Osteoblast (primary cell): ENCODE data around the gene AP1G2. TPM values are rescaled to one million over a fixed set of nuclear protein-coding genes. Genes with fewer than 3 reads are reported as not detected.

ENCODE experiments used
- DNase-seq: peaks from one replicate; pipeline ENCODE4 v3.0.0; 2011; ENCODE audit warnings: low spot score, mixed read lengths; ENCODE audit not compliant: insufficient read length; ENCODE audit errors: missing footprints
- H2AFZ ChIP-seq: 2 replicates; pipeline ENCODE4 v1.6.0; 2011; ENCODE audit warnings: mild to moderate bottlenecking, low read length
- H3K27ac ChIP-seq: 2 replicates; pipeline ENCODE4 v1.5.1; 2011; ENCODE audit warnings: mild to moderate bottlenecking, low read depth, low read length, moderate library complexity
- H3K27me3 ChIP-seq: 2 replicates; pipeline ENCODE4 v1.6.0; 2012; ENCODE audit warnings: mild to moderate bottlenecking, control low read depth, inconsistent platforms, low read length, moderate library complexity; ENCODE audit not compliant: insufficient read depth
- H3K36me3 ChIP-seq: 2 replicates; pipeline ENCODE4 v1.5.1; 2011; ENCODE audit warnings: mild to moderate bottlenecking, low read length, control low read depth, moderate library complexity; ENCODE audit not compliant: insufficient read depth
- H3K4me1 ChIP-seq: 2 replicates; pipeline ENCODE4 v1.5.1; 2011; ENCODE audit warnings: mild to moderate bottlenecking, low read length, control low read depth, moderate library complexity; ENCODE audit not compliant: insufficient read depth
- H3K4me2 ChIP-seq: 2 replicates; pipeline ENCODE4 v1.6.0; 2011; ENCODE audit warnings: mild to moderate bottlenecking, low read length; ENCODE audit not compliant: insufficient read depth
- H3K4me3 ChIP-seq: fragments of 200-600 bp; sonication (generic); 3 replicates; pipeline ENCODE4 v1.5.1; 2012; ENCODE audit warnings: mild to moderate bottlenecking, low read length, inconsistent platforms; ENCODE audit not compliant: insufficient read depth
- H3K79me2 ChIP-seq: 2 replicates; pipeline ENCODE4 v1.6.0; 2012; ENCODE audit warnings: mild to moderate bottlenecking, low read length, control low read depth, inconsistent platforms; ENCODE audit not compliant: insufficient read depth
- H3K9me3 ChIP-seq: 2 replicates; pipeline ENCODE4 v1.5.1; 2011; ENCODE audit warnings: low read depth, low read length, control low read depth
- H4K20me1 ChIP-seq: 2 replicates; pipeline ENCODE4 v1.6.0; 2012; ENCODE audit warnings: mild to moderate bottlenecking, low read length, control low read depth; ENCODE audit not compliant: insufficient read depth
- total RNA-seq: library from RNA; depleted of rRNA; stranded (reverse); fragments of >200 nt; gene quantifications from 2 replicates; pipeline ENCODE4 v1.2.3, GENCODE V29; 2012
- TF ChIP-seq, protein P1 (sequence below): IDR thresholded peaks from 2 replicates; pipeline ENCODE4 v1.5.1; 2011; ENCODE audit warnings: mild to moderate bottlenecking, low read depth, low read length, moderate library complexity; ENCODE audit errors: extremely low read depth

Gene AP1G2
- total RNA-seq, 1 donor: 10.9 TPM

DNA sequence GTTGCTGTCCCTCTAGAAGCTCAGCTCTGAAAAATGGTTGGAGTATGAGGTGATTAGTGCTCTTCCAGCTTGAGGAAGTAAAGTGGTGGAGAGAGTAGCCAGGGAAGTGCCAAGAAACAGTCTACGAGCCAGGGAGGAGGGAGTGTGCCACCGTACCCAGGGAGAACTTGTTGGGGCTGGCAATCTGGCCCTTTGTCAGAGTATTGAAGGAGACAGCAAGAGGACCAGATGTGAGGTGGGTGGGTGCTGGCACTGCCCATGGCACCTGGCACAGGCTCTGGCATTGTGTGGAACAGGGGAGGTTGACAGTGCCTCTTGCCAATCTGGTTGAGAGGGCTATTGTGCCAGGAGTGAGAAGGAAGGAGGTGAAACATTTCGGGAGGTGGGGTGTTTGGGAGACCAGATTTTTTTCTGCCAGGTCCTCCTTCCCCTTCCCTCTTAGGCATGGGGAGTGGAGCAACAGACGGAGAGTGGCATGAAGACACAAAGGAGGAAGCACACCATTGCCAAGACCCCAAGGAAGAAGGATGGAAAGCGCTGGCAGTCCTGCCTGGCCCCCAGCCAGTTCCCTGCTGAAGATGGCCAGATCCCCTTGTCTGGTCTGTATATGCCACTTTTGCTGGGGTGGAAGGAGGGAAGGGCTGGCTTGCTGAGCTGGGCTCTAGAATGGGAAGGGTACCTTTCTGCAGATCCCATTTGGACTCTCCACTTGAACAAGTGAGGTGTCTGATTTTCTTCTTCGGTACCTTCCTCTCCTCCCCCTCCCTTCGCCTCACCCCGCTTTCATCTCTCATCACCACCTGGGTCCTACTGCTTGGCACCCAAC, 53.6 kb downstream of the AP1G2 start:
- H3K79me2 ChIP-seq: no peaks in the 10 kb centered on the region
- no peak overlapping the region for H3K4me3 ChIP-seq
- no peaks in the 10 kb centered on the region for H3K27me3 ChIP-seq
- H2AFZ ChIP-seq: no peak overlapping the region
- DNase-seq: peak; percentile 22
- H3K4me2 ChIP-seq: no peak overlapping the region
- H3K27ac ChIP-seq: no peak overlapping the region
- H3K9me3 ChIP-seq: no peaks in the 10 kb centered on the region
- H4K20me1 ChIP-seq: no peaks in the 10 kb centered on the region
- no peaks in the 10 kb centered on the region for H3K4me1 ChIP-seq
- H3K36me3 ChIP-seq: no peaks in the 10 kb centered on the region
- TF ChIP-seq, protein P1, sequence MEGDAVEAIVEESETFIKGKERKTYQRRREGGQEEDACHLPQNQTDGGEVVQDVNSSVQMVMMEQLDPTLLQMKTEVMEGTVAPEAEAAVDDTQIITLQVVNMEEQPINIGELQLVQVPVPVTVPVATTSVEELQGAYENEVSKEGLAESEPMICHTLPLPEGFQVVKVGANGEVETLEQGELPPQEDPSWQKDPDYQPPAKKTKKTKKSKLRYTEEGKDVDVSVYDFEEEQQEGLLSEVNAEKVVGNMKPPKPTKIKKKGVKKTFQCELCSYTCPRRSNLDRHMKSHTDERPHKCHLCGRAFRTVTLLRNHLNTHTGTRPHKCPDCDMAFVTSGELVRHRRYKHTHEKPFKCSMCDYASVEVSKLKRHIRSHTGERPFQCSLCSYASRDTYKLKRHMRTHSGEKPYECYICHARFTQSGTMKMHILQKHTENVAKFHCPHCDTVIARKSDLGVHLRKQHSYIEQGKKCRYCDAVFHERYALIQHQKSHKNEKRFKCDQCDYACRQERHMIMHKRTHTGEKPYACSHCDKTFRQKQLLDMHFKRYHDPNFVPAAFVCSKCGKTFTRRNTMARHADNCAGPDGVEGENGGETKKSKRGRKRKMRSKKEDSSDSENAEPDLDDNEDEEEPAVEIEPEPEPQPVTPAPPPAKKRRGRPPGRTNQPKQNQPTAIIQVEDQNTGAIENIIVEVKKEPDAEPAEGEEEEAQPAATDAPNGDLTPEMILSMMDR: no peak

DNA sequence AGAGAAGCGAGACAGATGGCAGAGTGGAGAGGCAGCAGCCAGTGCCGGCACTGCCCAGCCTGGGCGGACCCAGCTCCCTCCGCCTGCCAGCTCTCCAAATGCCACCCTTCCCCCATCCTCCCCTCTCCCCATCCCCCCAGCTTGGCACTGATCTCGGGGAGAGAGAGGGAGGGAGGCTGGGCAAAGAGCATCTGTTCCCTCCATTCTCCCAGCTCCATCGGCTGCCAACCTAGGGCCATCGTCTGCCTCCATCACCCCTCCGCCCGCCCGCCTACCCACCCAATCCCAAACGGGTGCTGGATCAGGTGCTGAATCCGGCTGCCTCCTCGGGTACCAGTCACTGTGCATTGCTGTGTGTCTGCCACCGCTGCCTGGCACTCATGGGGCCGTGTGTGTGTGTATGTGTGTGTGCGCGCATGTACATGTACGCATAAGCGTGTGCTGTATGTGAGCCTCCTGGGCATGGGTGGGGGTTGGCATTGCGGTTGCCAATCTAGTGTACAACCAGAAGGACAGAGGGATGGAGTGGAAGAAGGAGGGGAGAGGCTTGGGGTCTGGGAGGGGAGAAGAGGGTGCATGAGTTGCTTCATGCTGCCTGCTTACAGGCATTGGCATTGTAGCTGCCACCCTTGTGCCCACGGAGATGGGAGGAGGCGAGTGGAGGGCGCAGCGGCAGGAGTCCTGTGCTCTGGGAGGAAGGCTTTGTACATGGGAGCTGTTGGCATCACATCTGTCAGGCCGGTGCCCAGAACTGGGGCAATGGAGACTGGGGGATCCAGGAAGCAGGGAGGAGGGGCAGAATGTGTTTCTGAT, 54.4 kb downstream of the AP1G2 start:
- DNase-seq: peak; percentile 38
- Histone ChIP-seq H3K9me3 (no peaks in the 10 kb centered on the region), H3K4me1 (no peaks in the 10 kb centered on the region), H2AFZ (no peak overlapping the region), H3K27me3 (no peaks in the 10 kb centered on the region), H3K36me3 (no peaks in the 10 kb centered on the region), H3K79me2 (no peaks in the 10 kb centered on the region), H3K4me3 (no peak overlapping the region), H3K4me2 (no peak overlapping the region), H4K20me1 (no peaks in the 10 kb centered on the region), H3K27ac (no peak overlapping the region)
- TF ChIP-seq, protein P1: no peak

DNA sequence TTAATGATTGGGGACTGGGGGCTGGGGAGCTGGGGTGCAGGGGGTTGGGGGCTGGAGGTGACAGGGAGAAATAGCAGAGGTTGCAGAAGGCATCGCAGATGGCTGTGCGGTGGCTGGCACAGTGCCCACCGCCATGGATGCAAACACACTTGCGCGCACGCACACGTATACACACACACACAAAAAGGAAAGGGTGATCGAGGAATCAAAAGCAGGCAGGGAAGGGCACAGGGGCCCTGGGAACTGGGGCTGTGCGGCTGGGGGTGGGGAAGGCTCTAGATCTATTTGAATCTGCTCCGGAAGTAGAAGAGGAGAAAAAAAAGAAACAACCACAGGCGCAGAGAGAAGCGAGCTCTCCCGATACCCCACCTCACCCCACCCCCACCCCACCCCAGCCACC, 55.4 kb downstream of the AP1G2 start:
- no peaks in the 10 kb centered on the region for H3K4me1 ChIP-seq
- H3K79me2 ChIP-seq: no peaks in the 10 kb centered on the region
- no peak overlapping the region for H3K4me2 ChIP-seq
- H4K20me1 ChIP-seq: no peaks in the 10 kb centered on the region
- H3K27me3 ChIP-seq: no peaks in the 10 kb centered on the region
- H3K27ac ChIP-seq: no peak overlapping the region
- no peaks in the 10 kb centered on the region for H3K36me3 ChIP-seq
- DNase-seq: peak; percentile 58
- TF ChIP-seq, protein P1: no peak
- no peak overlapping the region for H3K4me3 ChIP-seq
- H3K9me3 ChIP-seq: no peaks in the 10 kb centered on the region
- H2AFZ ChIP-seq: no peak overlapping the region

Other genes with a start within 250 kb of the AP1G2 start
- gene PABPN1, start 246.3 kb downstream of the AP1G2 start, total RNA-seq: 42.3 and 51.9 TPM in 2 replicates
- 18.1 and 19.7 TPM in 2 replicates for gene SLC22A17, start 214.9 kb downstream of the AP1G2 start, total RNA-seq
- 9.8 and 14.1 TPM in 2 replicates for gene EFS, start 202.6 kb downstream of the AP1G2 start, total RNA-seq
- not detected in 2 replicates for gene IL25, start 195.0 kb downstream of the AP1G2 start, total RNA-seq
- gene CMTM5, start 190.7 kb downstream of the AP1G2 start, total RNA-seq: not detected in 2 replicates
- under 0.01 TPM in 1 of 2 replicates, not detected in the other for gene MYH6, start 159.5 kb downstream of the AP1G2 start, total RNA-seq
- gene MYH7, start 132.1 kb downstream of the AP1G2 start, total RNA-seq: not detected in 2 replicates
- gene NGDN, start 98.1 kb downstream of the AP1G2 start, total RNA-seq: 37.4 and 49.6 TPM in 2 replicates
- gene ZFHX2, start 16.0 kb downstream of the AP1G2 start, total RNA-seq: 0.59 and 0.72 TPM in 2 replicates
- 27.4 and 27.5 TPM in 2 replicates for gene THTPA, start 11.5 kb downstream of the AP1G2 start, total RNA-seq
- not detected in 2 replicates for gene JPH4, start 11.0 kb upstream of the AP1G2 start, total RNA-seq
- under 0.01 and 0.29 TPM in 2 replicates for gene DHRS2, start 68.6 kb upstream of the AP1G2 start, total RNA-seq